GM18861 (cell line): ENCODE measurements around the gene FER1L5.

Experiments
- ATAC-seq: cut with Tn5 transposase; IDR thresholded peaks from one replicate; pipeline ENCODE4 v1.9.1; 2021; ENCODE audit not compliant: unreplicated experiment

The FER1L5 gene

DNA sequence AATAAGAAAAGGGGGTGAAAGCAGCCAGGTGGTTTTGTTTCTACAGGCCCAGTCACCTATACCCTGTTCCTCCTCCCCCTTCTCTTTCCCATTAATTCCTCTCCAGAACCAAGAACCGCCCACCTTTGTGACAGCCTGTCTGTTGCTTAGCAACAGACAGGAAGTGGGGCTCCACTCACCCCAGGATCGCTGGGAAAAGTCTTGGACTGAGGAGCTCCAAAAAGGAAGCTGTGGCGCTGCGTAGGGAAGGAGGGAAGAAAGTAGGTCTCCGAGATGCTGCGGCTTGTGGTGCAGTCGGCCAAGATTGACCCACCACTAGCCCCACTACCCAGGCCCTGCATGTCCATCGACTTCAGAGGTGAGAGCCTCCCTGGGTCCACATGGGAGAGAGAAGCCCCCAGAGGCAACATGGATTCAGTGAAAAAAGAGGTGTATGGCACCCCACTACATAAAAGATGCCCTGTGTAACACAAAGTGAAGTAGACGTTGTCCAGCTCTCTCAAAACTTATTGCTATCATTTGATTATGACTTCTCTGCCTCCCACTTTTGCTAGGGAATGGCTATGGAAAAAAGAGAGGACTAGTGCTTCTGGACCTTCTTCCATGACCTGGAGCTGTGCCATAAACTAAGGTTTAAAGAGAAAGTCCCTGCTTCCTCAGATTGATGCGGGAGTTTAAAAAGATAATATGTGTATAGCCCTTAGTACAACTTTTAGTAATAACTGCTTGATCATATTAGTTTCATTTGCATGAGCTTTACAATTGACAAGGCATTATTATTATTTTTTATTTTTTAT, at the start of gene FER1L5:
Gene FER1L5 (plus strand): TSS at position 201 of the 797 bp plus-strand sequence. CDS start 73 bp downstream, at position 274.
- no peak for ATAC-seq

GRCh38 chr2:96594282-96594681, 48.3 kb upstream of the FER1L5 start:
- ATAC-seq, result no peak

DNA sequence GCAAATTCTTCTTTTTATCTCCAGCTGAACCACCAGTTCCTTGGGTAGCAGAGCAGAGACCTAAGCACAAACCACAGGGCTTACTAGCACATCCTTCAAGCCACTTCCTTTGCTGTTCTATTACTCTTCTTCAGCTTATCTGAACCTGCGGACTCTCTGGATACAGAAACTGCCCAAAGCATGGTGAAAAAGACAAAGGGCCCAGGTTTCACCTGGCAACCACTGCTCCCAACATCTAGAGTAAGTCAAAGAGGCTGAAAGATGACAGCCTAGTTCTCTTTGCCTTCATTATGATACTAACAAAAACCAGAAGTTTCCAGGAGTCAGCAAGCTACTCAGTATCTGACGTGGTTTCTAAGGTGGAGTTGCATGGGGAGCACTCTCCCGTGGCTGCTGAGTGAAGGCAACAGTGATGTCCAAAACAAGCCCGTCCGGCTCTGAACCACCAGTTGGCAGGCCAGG, 47.8 kb upstream of the FER1L5 start:
- no peak for ATAC-seq

- no peak for ATAC-seq
Observed at GRCh38 chr2:96596596-96596995, 46.0 kb upstream of the FER1L5 start.

- no peak for ATAC-seq
Observed at GRCh38 chr2:96599941-96600340, 42.6 kb upstream of the FER1L5 start.

- no peak for ATAC-seq
Observed at GRCh38 chr2:96601382-96602292, 40.9 kb upstream of the FER1L5 start.

DNA sequence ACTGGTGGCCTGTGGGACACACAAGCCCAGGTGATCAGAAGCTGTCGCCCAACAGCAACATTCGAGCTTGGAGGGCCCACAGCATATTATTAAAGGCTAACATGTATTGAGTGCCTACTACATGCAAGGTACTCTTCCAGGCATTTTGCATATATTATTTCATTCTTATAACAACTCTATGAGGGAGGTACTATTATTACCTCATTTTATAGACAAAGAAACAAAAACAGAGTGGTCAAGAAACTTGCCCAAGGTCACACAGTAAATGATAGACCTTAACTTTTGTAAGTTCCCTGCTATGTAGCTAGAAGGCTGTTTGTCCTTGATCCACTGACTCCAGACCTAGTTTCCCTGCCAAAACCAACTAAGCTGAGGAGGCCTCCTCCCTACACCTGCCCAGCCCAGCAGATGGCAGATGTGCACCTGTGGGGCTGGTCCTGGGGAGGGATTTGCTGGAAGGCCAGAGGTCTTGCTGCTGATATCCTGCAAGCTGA, 40.2 kb upstream of the FER1L5 start:
- no peak for ATAC-seq

- ATAC-seq, result no peak
Observed at GRCh38 chr2:96604104-96604503, 38.5 kb upstream of the FER1L5 start.

DNA sequence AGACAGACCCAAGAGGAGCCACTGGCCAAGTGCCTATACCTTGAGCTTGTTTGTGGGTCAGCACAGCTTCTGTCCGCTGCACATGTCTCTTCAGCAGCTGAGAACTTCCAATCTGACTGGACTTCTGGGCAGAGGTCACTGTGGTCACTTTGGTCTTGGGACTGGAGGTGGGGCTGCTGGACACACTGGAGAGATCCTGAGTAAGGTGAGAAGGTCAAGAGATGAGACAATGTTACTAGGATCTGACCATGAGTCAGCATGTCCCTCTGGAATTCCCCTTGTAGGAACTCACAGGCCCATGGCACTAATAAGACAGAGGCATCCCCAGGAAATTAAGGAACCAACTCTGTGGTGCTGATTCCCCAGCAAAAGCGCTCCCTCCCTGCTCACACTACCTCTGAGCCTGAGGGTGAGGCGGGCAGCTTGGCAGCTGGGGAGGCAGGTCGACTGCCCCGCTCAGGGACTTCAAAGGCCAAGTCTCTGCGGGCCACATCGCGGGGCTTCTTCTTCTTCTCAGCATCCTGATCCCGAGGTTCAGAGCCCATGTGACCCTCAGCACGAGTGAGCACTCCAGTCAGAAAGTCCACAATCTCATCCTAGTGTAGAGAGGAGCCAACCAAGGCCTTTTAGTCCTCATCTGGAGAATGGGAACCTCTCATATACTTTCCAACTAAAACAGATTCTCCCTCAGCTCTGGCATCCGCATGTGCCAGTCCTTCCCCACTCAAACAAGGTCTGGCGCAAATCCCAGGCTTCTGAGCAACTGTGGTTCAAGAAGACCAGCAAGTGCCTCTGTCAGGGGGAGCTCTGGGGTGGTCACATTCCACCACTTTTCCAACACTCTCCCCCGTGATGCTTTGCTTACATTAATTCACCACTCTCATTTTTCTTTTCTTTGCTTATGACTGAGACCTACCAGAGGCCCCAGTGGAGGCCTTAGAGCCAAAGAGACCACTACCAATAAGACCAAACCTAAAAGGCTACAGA, 33.8 kb upstream of the FER1L5 start:
- ATAC-seq, result no peak

DNA sequence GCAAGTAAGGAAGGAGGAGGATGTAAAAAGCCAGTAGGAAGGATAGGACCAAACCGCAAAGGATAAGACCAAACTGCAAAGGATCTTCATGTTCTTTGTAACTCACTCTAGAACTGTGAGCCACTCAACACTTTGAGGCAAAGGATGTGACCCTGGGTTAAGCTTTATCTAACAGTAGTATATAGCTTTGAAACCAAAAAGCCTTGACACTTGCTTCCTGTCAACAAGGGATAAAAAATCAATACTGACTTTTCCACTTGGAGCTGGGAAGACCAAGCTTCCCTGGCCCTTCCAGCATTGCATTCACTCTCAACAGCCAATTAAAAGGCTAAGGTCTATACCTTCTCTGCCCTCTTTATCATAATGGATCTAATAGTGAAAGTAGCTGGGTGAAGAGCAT, 26.4 kb upstream of the FER1L5 start:
- no peak for ATAC-seq

- ATAC-seq, result no peak
Observed at GRCh38 chr2:96616535-96616934, 26.0 kb upstream of the FER1L5 start.

- ATAC-seq, result no peak
Observed at GRCh38 chr2:96617012-96617411, 25.6 kb upstream of the FER1L5 start.

DNA sequence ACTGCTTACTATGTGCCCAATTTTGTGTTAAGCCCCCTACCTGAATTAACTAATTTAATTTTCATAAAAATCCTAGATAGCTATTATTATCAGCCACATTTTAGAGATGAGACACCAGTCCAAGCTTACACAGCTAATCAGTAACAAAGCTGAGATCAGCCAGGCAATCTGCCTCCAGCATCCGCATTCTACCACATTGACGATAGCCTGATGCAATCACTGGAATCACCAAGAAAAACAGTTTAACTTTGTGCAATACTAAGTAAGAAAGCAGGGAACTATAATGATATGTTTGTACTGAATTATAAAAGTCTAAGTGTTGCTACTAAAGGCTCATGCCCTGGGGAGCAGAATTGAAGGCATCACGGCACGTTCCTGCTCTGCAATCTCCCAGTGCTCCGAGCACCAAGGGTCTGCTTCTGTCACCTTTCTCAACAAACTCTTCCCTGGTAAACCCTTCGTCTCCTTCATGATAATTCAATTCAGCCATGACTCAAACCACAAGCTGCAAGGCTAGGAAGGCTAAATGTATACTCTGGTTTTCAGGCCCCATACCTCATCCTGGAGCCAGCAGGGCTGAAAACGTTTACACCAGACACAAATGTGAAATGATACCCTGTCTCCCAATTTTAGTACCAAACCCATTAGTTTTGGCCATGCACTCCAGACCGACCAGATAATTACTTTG, 23.8 kb upstream of the FER1L5 start:
- no peak for ATAC-seq

- ATAC-seq, result no peak
Observed at GRCh38 chr2:96622544-96622943, 20.0 kb upstream of the FER1L5 start.

DNA sequence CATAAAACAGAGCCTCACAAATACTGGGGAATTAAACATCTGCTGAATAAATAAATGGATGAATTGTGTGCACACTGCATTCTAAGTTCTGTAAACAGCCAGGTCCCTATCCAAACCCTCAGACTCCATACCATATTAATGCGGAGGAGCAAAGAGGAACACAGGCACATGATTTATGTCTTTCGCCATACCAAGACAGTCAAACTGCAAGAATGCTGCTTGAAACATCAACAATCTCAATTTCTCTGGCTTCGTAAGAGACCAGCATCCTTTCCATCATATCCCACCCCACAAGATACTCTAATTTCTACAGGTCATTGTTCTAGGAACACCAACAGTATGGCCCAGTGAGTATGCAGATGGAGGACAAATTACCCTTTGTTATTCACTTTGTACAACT, 19.4 kb upstream of the FER1L5 start:
- no peak for ATAC-seq

- ATAC-seq, result no peak
Observed at GRCh38 chr2:96625571-96626552, 16.7 kb upstream of the FER1L5 start.

GRCh38 chr2:96626553-96626942, 16.0 kb upstream of the FER1L5 start:
- no peak for ATAC-seq

- no peak for ATAC-seq
Observed at GRCh38 chr2:96631804-96632435, 10.6 kb upstream of the FER1L5 start.
